Erythroblast (primary cell): ENCODE measurements around the gene NFE2L3.

Source experiments
- GATA1 ChIP-seq: IDR thresholded peaks from 2 replicates; pipeline ENCODE4 v1.6.1; 2011; ENCODE audit warnings: low read depth, mild to moderate bottlenecking, control low read depth, low read length, moderate library complexity
- POLR2A ChIP-seq: IDR thresholded peaks from 2 replicates; pipeline ENCODE4 v1.6.1; 2011; ENCODE audit warnings: mild to moderate bottlenecking, low read length

GRCh38 chr7:26190417-26190869 is 38.4 kb downstream of the NFE2L3 start:
- TF ChIP-seq GATA1 (no peak), POLR2A (no peak)
